Activated T-cell treated with anti-CD3 and anti-CD28 coated beads for 1 hour (primary cell): Measurements from ENCODE around the gene ATP5F1D.

ENCODE experiments used
- DNase-seq: peaks from one replicate; pipeline ENCODE4 v3.0.0-alpha.2; 2020; ENCODE audit warnings: low read depth

Gene ATP5F1D

DNA sequence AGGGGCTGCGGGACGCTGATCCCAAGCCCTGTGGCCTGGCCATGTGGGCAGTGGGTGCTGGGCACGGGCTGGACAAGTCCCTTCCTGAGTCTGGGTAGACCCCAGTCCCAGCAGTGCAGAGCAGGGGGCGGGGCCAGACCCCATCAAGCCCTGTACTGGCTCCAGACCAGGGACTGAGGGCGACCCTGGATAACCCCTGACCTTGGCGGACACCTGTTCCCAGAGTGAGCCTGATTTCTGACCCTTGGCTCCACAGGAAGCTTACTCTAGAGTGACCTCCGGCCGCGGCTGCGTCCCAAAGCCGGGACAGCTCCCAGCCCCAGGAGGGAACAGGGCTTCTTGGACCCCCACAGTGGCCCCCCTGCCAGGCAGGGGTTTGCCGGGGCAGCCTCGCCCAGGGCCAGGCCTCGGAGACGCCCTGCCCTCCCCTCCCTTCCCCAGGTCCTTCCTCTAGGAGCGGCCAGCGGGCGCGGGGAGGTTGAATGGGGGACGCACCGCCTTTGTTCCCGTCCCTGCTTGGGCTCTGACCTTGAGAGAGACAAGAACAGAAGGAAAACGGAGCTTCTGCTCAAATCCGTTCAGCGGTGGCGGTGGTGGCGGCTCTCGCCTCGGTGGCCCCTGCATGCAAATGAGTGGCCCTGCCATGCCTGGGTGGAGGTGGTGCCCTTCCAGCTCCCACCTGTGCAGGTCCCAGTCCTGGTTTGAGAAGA lies 41.8 kb downstream of the ATP5F1D start:
- no peak for DNase-seq

- no peak for DNase-seq
These were observed 42.4 kb downstream of the ATP5F1D start for GRCh38 chr19:1283917-1284292.

- DNase-seq, result no peak
These were observed 42.9 kb downstream of the ATP5F1D start for GRCh38 chr19:1284293-1284978.

DNA sequence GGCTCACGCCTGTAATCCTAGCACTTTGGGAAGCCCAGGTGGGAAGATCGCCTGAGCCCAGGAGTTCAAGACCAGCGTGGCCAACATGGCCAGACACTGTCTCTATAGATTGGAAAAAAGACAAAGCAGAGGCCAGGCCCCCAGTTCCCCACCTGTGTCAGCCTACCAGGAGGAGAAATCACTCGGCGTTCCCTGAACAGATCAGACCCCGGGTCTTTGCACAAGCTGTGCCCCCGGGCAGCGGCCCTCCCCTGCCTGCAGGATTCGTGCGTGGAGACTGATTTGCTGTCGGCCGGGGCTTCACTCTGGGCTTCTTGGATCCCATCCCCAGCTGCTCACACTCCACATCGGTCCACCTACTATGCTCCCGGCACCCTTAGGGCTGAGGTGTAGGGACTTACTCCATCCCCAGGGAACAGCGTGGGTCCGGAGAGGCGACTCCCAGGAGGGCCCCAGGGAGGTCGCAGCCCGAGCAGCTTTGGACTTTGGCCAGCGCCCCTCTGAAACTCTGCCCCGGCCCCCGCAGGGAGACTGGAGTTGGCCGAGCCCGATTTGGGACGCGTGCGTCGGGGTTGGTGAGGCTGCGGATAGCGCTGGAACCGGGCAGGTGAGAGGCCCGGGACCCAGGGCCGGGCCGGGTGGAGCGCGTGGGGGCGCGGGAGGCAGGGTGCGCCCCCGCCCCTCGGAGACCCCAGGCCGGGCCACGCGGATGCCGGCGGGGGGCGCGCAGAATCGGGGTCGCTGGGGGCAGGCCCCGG lies 43.6 kb downstream of the ATP5F1D start:
- no peak for DNase-seq

GRCh38 chr19:1285737-1286360 lies 44.3 kb downstream of the ATP5F1D start, which contains the start of gene EFNA2:
EFNA2 (plus strand) TSS chr19:1285873; CDS start chr19:1286169, 296 bp downstream.
- no peak for DNase-seq

DNA sequence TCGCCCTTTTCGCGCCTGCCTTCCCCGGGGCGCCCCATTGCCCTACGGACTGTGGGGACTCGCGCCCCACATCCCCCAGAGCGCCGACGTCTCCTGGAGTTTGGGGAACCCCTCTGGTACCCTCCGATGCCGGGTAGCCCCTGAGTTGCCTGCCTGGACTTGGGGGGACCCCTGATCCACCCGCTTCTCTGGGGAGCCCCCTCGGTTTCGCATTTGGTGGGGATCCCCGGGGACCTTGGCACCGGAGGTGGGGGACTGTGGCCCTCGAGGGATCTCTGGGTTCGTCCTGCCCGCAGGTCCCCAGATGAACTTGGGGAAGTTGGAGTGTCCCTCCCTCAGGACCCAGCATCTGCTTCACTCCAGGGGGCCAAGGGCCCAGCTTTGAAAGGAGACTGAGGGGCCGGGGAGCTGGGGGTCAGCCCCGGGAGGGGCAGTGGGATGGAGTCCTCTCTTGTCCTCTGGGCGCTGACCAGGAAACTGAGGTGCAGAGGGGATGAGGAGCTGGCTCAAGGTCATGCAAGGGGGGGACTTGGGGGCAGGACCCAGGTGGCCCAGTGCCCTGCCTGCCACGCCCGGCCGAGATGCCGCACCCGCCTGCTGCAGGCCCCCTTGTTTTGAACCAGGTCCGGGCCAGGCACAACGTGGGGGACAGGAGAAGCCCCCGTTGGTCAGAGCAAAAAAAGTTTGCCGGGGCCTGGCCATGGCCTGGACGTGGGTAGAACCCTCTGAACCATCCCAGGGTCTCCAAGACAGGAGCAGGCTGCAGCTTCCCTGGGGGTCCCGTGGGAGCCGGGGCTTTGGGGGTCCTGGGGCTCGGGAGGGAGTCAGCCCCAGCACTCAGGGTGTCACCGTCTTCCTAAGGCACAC lies 45.2 kb downstream of the ATP5F1D start:
- DNase-seq, result no peak

DNA sequence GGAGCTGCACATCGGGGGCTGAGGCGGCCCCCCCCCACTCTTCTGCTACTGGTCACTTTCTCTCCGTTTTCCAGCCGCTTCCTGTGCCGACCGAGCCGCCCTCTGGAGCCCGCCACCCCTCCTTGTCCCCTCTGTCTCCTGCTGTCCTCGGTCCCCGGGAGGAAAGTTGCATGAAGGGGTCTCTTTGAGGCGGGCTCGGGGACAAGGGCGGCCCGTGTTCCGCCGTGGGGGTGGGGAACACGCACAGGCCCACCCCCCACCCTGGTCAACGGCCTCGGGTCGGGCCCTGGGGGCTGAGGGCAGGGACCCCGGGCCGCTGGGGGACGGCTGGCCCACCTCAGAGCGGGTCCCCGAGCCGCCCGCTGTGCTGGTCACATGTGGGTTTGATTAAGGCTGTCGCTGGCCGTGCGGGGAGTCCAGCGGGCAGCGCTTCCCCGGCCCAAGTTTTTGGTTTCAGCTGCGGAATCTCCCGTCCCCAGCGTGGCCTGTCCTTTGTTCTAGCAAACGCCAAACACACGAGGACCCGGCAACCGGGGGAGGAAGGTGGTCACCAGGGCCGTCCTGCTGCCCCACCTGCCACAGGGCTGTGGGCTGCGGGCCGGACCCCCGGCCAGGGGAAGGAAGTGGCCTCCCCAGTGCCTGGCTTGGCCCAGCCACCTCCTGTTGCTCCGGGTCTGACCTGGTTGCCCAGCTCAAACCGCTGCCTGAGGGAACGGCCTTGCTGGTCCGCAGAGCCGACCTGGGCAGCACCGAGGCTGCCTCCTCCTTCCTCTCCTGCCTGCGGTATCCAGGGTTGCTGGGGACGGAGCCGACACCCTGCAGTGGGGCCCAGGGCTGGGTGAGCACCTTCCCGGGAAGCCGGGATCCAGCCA lies 46.0 kb downstream of the ATP5F1D start:
- DNase-seq, result no peak

DNA sequence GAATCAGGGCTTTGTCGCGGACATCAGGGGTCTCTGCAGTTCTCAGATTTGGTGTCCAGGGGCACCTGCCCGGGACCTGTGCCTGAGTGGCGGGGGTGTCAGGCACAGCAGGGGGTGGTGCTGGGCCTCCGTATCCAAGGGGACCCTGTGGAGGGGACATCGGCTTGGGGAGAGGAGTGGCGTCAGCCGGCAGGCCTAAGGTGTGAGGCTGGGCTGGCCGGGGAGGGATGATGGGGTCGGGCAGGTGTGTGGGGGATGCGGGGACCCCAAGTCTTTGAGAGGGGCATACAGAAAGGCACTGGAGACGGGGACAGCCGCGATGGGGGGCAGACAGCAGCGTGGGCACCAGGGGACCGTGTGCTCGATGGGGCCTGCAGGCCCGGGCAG lies 46.7 kb downstream of the ATP5F1D start:
- DNase-seq, result no peak

DNA sequence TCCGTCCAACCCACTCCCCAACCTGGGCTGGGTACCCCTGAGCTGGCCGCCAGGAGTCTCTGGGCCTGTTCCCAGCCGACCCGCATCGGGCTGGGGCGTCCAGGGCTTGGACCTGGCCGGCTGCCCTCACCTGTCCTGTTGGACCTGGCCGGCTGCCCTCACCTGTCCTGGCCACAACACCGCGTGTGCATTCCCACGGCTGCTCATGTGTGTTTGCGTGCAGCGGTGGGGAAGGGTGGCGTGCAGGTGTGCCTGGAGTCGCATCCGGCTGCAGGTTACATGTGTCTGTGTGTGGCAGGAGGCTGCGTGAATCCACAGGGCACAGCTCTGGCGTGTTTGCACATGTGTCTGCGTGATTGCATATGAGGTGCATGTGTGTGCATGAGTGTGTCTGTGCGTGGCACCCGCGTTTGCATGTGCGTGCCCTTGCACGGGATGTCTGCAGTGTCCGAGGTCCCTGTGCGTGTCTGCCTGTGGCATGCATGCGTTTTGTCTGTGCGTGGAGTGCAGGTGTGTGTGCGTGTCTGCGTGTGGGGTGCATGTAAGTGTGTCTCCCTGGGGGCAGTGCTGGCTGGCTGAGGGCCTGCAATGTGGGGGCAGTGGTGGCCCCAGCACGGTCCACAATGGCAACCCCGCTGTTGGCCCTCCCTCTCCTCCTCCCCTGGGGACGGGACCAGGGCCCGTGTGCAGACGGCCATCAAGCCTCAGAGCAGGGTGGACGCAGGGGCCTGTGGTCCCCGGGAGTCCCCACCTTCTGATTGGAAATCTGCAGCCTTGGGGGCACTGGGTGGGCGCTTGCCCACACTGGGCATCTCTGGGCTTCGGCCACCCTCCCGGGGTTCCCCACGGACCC lies 47.5 kb downstream of the ATP5F1D start:
- no peak for DNase-seq

- DNase-seq, result no peak
These were observed 48.1 kb downstream of the ATP5F1D start for GRCh38 chr19:1289686-1290025.

- no peak for DNase-seq
These were observed 48.7 kb downstream of the ATP5F1D start for GRCh38 chr19:1290196-1290702.

- DNase-seq, result no peak
These were observed 49.4 kb downstream of the ATP5F1D start for GRCh38 chr19:1290703-1291651.

DNA sequence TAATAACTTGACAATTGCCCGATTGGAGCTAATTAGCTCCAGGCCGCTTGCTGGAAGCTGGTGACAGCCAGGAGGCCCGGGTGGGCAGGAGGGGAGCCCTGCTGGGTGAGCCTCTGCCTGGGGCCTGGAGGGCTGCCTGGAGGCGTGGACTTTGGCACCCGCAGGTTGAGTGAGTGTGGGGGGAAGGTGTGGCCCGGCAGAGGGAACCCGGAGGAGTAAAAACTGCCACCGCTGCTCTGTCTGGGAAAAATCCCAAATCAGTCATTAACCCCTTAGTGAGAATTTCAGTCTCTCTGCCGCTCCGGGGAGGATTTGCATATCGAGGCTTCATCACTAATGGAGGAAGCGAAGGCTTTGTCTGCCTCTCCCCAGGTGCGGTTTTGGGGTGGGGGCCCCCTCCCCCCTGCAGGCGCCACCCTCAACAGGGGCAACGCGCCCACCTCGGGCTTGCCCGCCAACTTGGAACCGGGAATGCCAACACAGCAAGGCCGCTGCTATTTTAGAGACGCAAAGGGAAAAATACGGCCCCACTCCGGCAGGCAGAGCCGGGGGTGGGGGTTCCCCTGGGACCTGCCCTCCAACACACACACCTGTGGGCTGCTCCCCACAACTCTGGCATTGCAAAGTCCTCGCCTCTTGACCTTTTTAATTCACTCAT lies 50.3 kb downstream of the ATP5F1D start:
- DNase-seq, result no peak

GRCh38 chr19:1292419-1293151 lies 51.0 kb downstream of the ATP5F1D start:
- DNase-seq, result no peak

DNA sequence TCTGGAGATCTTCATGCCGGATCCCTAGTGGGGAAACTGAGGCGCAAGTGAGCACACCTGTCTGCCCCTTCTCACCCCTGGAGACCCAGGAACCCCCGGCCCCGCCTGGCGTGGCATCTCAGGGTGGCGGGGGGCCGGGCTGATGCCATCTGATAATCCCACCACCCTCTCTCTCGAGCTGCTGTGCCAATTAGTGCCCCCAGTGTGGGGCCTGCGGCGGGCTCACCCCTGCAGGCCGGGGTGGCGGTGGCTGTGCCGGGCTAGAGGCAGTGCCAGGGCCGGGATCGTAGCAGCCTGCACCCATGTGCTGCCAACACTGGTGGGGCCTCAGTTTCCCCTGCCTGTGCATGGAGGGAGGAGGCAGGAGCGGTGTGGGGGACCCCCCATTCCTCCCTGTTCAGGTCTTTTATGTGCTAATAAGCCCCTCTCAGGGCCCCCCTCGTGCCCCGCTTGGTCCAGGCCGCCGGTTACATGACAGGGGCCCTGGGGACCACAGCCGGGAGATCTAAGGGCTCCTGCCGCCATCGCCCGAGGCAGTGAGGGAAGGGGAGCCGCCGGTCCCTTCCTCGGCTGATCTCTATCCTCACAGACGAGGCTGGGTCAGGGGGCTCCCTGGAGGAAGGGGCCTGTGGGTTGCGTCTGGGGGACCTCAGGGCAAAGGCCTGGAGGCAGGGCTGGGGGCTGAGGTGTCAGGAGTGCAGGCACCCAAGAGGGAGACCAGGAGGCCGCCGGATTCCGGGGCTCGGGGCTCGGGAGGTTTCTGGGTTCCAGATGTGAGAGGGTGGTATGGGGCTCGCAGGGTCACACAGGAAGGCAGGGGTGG lies 52.4 kb downstream of the ATP5F1D start:
- DNase-seq, result no peak
